Choroid plexus epithelial cell (primary cell): ENCODE measurements around the gene PIK3R6.

Experiments
- DNase-seq: peaks from one replicate; pipeline ENCODE4 v3.0.0-alpha.2; 2010; ENCODE audit warnings: low read depth
- H3K4me3 ChIP-seq: 2 replicates; pipeline ENCODE4 v1.5.1; 2011; ENCODE audit warnings: low read depth, mild to moderate bottlenecking, control low read depth, low read length, moderate library complexity
- TF ChIP-seq, protein P1 (sequence below): conservative IDR thresholded peaks from 2 replicates; pipeline ENCODE4 v1.5.1; 2011; ENCODE audit warnings: low read depth, mild to moderate bottlenecking, control low read depth, inconsistent platforms, low read length, moderate library complexity

The PIK3R6 gene

GRCh38 chr17:8792646-8793045 lies 74.8 kb downstream of the PIK3R6 start:
- TF ChIP-seq, protein P1, sequence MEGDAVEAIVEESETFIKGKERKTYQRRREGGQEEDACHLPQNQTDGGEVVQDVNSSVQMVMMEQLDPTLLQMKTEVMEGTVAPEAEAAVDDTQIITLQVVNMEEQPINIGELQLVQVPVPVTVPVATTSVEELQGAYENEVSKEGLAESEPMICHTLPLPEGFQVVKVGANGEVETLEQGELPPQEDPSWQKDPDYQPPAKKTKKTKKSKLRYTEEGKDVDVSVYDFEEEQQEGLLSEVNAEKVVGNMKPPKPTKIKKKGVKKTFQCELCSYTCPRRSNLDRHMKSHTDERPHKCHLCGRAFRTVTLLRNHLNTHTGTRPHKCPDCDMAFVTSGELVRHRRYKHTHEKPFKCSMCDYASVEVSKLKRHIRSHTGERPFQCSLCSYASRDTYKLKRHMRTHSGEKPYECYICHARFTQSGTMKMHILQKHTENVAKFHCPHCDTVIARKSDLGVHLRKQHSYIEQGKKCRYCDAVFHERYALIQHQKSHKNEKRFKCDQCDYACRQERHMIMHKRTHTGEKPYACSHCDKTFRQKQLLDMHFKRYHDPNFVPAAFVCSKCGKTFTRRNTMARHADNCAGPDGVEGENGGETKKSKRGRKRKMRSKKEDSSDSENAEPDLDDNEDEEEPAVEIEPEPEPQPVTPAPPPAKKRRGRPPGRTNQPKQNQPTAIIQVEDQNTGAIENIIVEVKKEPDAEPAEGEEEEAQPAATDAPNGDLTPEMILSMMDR: no peak
- DNase-seq: no peak
- no peak overlapping the region for H3K4me3 ChIP-seq

DNA sequence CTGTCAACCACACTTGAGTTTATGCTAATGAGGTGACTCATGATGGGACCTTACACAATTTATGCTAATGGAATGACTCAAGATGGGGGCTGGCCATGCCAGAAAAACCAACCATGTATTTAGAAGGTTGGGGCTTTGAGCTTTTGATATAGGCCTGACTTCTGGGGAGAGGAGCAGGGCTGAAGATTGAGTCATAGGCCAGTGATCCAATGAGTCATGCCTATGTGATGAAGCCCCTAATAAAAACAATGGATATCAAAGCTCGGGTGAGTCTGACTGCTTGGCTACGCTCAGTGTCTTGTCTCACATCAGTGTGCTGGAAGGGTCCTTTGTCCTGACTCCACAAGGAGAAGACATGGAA lies 75.6 kb downstream of the PIK3R6 start:
- DNase-seq: peak; percentile 49
- no peak overlapping the region for H3K4me3 ChIP-seq
- TF ChIP-seq, protein P1: no peak

DNA sequence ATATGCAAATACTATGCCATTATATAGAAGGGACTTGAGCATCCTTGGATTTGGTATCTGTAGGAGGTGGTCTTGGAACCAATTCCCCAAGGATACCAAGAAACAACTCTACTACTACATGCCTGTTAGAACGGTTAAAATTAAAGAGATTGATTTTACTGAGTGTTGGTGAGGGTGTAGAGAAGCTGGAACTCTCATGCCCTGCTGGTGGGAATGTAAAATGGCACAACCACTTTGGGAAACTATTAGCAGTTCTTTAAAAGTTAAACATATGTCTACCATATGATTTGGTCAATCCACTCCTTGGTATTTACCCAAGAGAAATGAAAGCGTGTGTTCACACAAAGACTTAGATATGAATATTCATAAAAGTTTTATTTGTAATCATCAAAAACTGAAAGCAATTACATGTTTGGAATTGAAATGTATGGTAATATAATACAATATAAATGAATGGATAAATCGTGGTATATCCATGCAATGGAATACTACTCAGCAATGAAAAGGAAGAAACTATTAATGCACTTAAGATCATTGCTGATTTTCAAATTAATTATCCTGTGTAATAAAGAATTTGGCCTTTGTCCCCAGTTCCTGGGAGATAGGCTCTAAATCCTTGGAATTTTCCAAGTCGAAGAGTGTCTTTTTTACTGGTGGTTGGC lies 76.1 kb downstream of the PIK3R6 start:
- TF ChIP-seq, protein P1: peak; percentile 18
- no peak for DNase-seq
- H3K4me3 ChIP-seq: no peak overlapping the region

GRCh38 chr17:8789743-8790142 lies 77.7 kb downstream of the PIK3R6 start:
- H3K4me3 ChIP-seq: no peak overlapping the region
- DNase-seq: no peak
- TF ChIP-seq, protein P1: no peak

- DNase-seq: no peak
- no peak overlapping the region for H3K4me3 ChIP-seq
- TF ChIP-seq, protein P1: no peak
Observed at GRCh38 chr17:8788998-8789397, 78.5 kb downstream of the PIK3R6 start.

DNA sequence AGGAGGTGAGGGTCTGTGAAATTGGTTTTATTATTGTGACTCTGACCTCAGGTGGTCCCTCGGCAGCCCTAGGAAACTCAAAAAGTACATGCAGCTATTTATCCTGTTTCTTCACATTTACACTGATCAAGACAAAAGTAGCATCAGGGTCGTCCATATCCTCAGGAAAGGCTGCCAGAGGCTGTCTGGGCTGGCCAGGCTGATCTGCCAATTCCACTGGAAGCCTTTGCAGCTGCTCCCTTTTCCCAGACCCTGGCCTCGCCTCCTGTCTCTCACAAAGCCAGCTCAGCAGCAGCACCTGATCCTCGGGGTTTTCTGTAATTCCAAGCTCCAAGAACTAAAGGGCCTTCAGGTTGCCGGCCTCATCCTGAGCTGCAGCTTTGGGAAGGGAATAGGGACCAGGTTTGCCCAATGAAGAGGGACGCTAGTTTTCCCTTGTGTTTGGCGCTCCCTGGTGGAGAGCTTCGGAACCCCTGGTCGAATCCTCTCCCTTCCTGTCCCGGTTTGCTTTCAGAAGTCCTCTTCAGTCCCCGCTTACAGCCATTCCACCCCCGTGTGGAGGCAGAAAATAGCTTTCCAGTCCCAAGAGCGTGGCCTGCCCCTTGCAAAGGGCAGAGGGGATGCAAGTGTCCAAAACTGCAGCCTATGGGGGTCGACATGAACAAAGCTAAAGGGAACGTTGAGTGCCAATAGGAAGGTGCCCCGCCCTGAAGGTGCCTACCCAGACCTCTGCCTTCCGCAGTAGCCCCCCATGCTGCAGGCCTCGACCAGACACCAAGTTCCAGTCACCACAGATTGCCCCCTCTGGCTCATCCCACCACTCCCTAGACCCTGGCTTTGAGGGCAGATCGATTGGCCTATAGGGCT lies 81.7 kb downstream of the PIK3R6 start:
- TF ChIP-seq, protein P1: peak; percentile 90
- H3K4me3 ChIP-seq: no peak overlapping the region
- peak; percentile 69 for DNase-seq

DNA sequence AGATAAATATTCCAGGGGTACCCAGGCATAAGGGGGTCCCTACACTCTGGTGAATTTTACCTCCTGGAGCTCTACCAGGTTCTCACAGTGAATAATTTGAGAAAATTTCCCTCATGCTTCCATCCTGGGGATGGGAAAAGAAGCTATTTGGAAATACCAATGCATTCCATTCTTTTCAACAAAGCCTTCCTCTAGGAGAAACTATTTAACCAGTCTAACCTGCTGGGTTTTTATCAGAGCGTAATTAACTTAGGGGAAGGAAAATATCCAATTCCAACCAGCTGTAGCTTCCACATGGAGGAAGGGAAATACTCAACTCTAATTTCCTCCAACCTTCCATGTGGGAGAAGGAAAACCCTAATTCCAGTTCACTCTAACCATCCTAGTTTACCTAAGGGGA lies 85.3 kb downstream of the PIK3R6 start:
- TF ChIP-seq, protein P1: no peak
- H3K4me3 ChIP-seq: no peak overlapping the region
- DNase-seq: no peak
